Pancreas (tissue), 10 donors: ENCODE measurements around the gene COPZ1. TPM values are rescaled to one million over a fixed set of nuclear protein-coding genes. Genes with fewer than 3 reads are reported as not detected.

Experiments
- ATAC-seq, 4 donors: fragments of 200-7000 bp; cut with Tn5 transposase; one replicate each; pipeline versions ENCODE4 v1.8.0 to v1.9.1; 2020; ENCODE audit warnings: mild to moderate bottlenecking in 4 of 4, moderate library complexity in 4 of 4
- DNase-seq, 6 donors: peaks; one replicate each; pipeline ENCODE4 v3.0.0-alpha.2; 2020
- FAIRE-seq: peaks from 2 replicates; lab custom pipeline; 2012; peaks lifted over from hg19 to GRCh38; lab: Jason Lieb, UNC
- H3K27ac ChIP-seq, 4 donors: fragments of 200-600 bp; sonication (generic); 1 replicate in 3 of 4; 2 replicates in 1 of 4; pipeline versions ENCODE4 v1.5.0 to v1.8.0; 2020
- H3K27me3 ChIP-seq, 4 donors: fragments of 200-600 bp; one replicate each; pipeline ENCODE4 v1.8.0; 2021
- H3K36me3 ChIP-seq, 3 donors: fragments of 200-600 bp; sonication (generic) in 1 of 3; one replicate each; pipeline versions ENCODE4 v1.5.0 to v1.8.0; 2020 to 2021
- H3K4me1 ChIP-seq, 3 donors: fragments of 200-600 bp; one replicate each; pipeline ENCODE4 v1.8.0; 2021
- H3K4me3 ChIP-seq, 4 donors: fragments of 200-600 bp; sonication (generic) in 2 of 4; one replicate each; pipeline versions ENCODE4 v1.5.0 to v1.8.0; 2020 to 2021
- H3K9me3 ChIP-seq, 4 donors: fragments of 200-600 bp; one replicate each; pipeline ENCODE4 v1.8.0; 2021
- WGBS, 2 donors: extraction: QIAGEN DNeasy Blood & Tissue Kit; methylation state at CpG; one replicate each; pipeline ENCODE4 v1.1.7; 2013; 5-methylcytosine and 5-hydroxymethylcytosine counted together
- intact Hi-C, 3 donors: fragments of 100-400 bp; cut with DNase I; formaldehyde crosslinking; loops; one replicate each; pipeline versions ENCODE4 v1.11.1 to v1.14.2; 2022
- polyA plus RNA-seq, 2 donors: library from polyadenylated mRNA; stranded (reverse); fragments of 200-250 nt; gene quantifications; one replicate each; pipeline ENCODE4 v1.2.3, GENCODE V29; 2013
- total RNA-seq, 6 donors: library from RNA; stranded (reverse); fragmentation: NEBNext Ultra II Directional in 4 of 6; extraction: Animal tissue kit (Norgen Biotek cat#: 25700) in 4 of 6; gene quantifications; one replicate each; pipeline versions ENCODE4 v1.2.1 to v1.2.4, GENCODE V29; 2021 to 2023
- TF ChIP-seq, protein P1 (sequence below), 4 donors: fragments of 200-600 bp; sonication (generic) in 3 of 4; IDR thresholded peaks; one replicate each; pipeline versions ENCODE4 v1.5.0 to v1.8.0; 2021; ENCODE audit warnings: antibody characterized with exemption in 4 of 4
- donor health status: healthy with polysubstance abuse.
- donor health status: DM: no; HTN: no; CAD: no; lungs with moderate emphysema.
- donor health status: DM: no; HTN: no; CAD: no.
- donor health status: control.
- donor health status: control.
- donor health status: Bipolar disorder and iron deficiency.
- donor health status: DM: yes; HTN: yes; CAD: no.
- donor health status: DM: no; HTN: no; CAD: no.
- donor health status: DM: no; HTN: no; CAD: no.
- donor health status: DM: yes; HTN: yes; CAD: no.

Gene COPZ1
- total and polyA plus RNA-seq, 8 donors: 44.6 to 115 (median 106) TPM

DNA sequence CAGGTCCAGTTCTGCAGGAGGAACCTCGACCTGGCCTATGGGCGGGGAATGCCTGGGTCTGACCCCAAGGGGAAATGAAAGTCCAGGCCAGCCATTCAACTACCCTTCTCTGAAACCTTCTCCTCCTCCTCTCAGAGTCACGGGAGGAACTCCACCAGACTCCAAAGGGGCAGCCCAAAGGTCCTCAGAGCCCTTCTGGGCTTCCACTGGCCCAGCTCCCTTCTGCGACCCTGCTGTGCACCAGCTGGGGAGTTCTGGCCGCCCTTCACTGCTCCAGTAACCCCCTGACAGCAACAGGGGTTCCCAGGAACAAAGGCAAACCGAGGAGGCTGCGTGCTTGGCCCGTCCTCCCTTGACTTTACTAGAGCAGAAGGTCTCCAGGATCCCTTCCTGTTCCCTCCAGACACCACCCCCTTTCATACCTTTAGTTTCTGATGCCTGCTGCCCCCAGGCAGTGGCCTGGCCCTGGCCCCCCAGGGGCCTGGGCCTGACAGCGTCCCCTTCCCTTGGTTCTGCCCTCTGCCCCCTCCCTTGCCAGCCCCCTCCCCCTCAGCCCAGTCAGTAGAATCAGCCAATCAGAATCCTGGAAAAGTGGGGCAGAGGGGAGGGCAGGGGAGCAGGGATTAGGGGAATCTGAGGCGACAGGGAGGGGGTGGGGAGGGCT lies 60.5 kb downstream of the COPZ1 start:
- intact Hi-C loops: loop anchor here in 1 of 3 donors (10.0 kb wide), 1 partner anchor 59 kb away; no protein-coding TSS in a partner anchor
- Histone ChIP-seq H3K4me1 (no peaks in the 10 kb centered on the region), H3K27me3 (no peaks in the 10 kb centered on the region), H3K9me3 (no peaks in the 10 kb centered on the region), H3K27ac (peak overlapping the region in 2 of 4 donors; percentile 28 to 34), H3K36me3 (no peaks in the 10 kb centered on the region), H3K4me3 (no peak overlapping the region)
- TF ChIP-seq, protein P1, sequence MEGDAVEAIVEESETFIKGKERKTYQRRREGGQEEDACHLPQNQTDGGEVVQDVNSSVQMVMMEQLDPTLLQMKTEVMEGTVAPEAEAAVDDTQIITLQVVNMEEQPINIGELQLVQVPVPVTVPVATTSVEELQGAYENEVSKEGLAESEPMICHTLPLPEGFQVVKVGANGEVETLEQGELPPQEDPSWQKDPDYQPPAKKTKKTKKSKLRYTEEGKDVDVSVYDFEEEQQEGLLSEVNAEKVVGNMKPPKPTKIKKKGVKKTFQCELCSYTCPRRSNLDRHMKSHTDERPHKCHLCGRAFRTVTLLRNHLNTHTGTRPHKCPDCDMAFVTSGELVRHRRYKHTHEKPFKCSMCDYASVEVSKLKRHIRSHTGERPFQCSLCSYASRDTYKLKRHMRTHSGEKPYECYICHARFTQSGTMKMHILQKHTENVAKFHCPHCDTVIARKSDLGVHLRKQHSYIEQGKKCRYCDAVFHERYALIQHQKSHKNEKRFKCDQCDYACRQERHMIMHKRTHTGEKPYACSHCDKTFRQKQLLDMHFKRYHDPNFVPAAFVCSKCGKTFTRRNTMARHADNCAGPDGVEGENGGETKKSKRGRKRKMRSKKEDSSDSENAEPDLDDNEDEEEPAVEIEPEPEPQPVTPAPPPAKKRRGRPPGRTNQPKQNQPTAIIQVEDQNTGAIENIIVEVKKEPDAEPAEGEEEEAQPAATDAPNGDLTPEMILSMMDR (IDR thresholded peaks at IDR 0.05): no peak
- FAIRE-seq: no peak
- WGBS, 2 donors: 79 to 84% methylated on average over 10 of the region's 10 CpGs
- DNase-seq: no peak
- ATAC-seq: peak in 2 of 4 donors; percentile 30 to 62

DNA sequence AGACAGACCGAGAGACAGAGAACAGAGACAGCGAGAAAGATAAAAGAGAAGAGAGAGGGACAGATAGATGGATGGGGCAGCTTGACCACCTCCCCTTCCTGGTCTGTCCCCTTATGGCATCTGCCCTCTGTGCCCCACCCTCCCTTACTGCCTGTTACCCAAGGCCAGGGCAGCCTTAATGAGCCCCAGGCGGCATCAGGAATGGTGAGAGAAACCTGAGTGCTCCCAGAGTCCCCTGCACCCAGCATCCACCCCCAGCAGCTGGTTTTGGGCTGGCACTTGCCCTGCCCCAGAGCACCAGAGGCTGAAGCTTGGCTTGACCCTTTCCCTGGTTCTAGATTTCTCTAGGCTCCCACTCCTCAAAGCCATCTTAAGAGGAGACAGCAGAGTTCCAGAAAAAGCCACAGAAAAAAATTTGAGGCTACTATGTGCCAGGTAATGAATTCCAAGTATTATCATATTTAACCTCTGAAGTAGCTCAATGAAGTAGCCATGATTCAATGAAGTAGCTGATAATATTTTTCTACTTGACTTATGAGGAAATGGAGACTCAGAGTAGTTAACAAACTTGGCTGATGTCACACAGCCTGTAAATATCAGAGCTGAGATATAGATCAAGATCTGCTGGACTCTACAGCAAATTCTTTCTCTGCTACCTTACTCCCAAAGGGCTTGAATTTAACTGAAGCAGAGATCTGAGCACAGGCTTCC lies 61.6 kb downstream of the COPZ1 start:
- no peak for DNase-seq
- Histone ChIP-seq H3K9me3 (no peaks in the 10 kb centered on the region), H3K27ac (no peak overlapping the region), H3K4me1 (no peaks in the 10 kb centered on the region), H3K4me3 (no peak overlapping the region), H3K36me3 (no peaks in the 10 kb centered on the region), H3K27me3 (no peaks in the 10 kb centered on the region)
- no peak for FAIRE-seq
- intact Hi-C loops: loop anchor here in 1 of 3 donors (10.0 kb wide), 1 partner anchor 58 kb away; no protein-coding TSS in a partner anchor
- TF ChIP-seq, protein P1 (IDR thresholded peaks at IDR 0.05): no peak
- WGBS, 2 donors: 86 to 90% methylated on average over 3 of the region's 3 CpGs
- no peak for ATAC-seq

DNA sequence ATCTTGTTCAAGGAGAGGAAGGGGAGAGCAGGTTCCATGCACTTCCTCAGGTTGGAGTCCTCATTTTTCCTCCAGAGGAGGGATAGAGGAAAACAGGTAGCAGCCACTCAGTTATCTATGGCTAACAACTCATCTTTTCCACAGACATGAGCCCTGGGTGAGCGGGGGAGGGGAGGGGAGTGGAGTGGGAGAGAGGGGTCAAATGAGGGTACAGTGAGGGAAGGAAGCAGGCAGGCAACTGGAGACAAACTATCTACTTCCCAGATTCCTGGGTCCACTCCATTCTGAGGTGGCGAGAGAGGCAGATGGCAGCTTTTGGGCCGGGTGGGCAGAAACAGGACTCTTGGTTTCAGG lies 62.2 kb downstream of the COPZ1 start:
- no peaks in the 10 kb centered on the region for H3K4me1 ChIP-seq
- intact Hi-C loops: loop anchor here in 1 of 3 donors (10.0 kb wide), 1 partner anchor 58 kb away; no protein-coding TSS in a partner anchor
- H3K27ac ChIP-seq: no peak overlapping the region
- DNase-seq (no peak), FAIRE-seq (no peak), ATAC-seq (no peak)
- WGBS, 2 donors: 94% methylated on average over 3 of the region's 3 CpGs
- no peaks in the 10 kb centered on the region for H3K36me3 ChIP-seq
- H3K9me3 ChIP-seq: no peaks in the 10 kb centered on the region
- H3K27me3 ChIP-seq: no peaks in the 10 kb centered on the region
- TF ChIP-seq, protein P1 (IDR thresholded peaks at IDR 0.05): no peak
- H3K4me3 ChIP-seq: no peak overlapping the region

DNA sequence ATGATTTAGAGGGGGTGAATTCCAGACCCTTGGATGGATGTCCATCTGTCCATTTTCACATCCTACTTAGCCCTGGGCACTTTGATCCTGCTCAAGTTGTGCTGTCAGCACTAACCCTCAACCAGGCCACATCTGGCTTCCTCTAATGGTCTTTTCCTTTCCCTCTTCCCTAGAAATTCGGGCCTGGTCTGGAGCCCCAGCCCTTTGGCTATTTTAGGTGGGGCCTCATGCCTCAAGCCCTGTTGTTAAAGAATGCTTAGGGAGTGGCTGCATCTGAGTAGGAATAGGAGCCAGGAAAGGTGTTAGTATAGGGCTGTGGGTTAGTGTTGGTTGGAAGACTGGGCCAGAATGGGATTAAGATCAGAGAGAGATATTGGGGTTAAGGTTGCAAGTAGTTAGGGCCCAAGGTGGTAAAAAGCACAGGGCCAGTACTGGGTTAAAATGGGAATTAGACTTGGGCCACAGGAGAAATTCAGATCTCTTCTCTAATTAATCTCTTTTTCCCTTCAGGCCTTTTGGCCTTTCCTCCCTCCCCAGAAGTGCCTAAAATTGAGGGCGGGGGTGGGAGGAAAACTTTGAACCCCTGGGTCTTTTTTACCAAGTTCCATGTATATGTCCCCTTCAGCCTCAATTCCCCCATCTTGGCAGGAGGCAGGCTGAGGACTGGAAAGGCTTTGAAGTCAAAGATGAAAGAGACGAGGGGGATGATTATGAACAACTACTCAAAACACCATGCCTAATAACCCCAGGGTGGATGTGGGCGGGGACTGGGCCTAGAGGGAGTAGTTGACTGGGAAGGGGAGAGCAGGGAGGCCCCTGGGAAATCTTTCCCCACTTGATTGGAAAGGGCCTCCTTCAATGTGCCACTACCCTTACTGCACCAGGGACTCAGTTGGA lies 63.6 kb downstream of the COPZ1 start:
- ATAC-seq: no peak
- no peak for FAIRE-seq
- Histone ChIP-seq H3K9me3 (no peaks in the 10 kb centered on the region), H3K4me1 (no peaks in the 10 kb centered on the region), H3K36me3 (peaks cover 0 to 2% (median 0%) of the 10 kb centered on the region in 3 donors), H3K27me3 (no peaks in the 10 kb centered on the region), H3K27ac (no peak overlapping the region), H3K4me3 (no peak overlapping the region)
- WGBS, 2 donors: 78 to 87% methylated on average over 4 of the region's 4 CpGs
- TF ChIP-seq, protein P1 (IDR thresholded peaks at IDR 0.05): no peak
- no peak for DNase-seq
- intact Hi-C loops: loop anchor here in 1 of 3 donors (10.0 kb wide), 1 partner anchor 56 kb away; no protein-coding TSS in a partner anchor
